Measurements from ENCODE around the gene FAM169A. TPM values are rescaled to one million over a fixed set of nuclear protein-coding genes. Genes with fewer than 3 reads are reported as not detected.

The FAM169A gene
- total and polyA plus RNA-seq, 2 experiments from 2014 or later, result 16.9 to 97.7 TPM

- no peak for TF ChIP-seq ZNF462 (CRISPR knock-in tag; IDR thresholded peaks at IDR 0.05)
- TF ChIP-seq STAT1 (IDR thresholded peaks at IDR 0.05; ENCODE audit: unreplicated experiment), result no peak
- TF ChIP-seq, protein P1, sequence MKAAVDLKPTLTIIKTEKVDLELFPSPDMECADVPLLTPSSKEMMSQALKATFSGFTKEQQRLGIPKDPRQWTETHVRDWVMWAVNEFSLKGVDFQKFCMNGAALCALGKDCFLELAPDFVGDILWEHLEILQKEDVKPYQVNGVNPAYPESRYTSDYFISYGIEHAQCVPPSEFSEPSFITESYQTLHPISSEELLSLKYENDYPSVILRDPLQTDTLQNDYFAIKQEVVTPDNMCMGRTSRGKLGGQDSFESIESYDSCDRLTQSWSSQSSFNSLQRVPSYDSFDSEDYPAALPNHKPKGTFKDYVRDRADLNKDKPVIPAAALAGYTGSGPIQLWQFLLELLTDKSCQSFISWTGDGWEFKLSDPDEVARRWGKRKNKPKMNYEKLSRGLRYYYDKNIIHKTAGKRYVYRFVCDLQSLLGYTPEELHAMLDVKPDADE (IDR thresholded peaks at IDR 0.05), result no peak
- TF ChIP-seq EZH2phosphoT487 (IDR thresholded peaks at IDR 0.05; ENCODE audit: unreplicated experiment), result no peak
- no peak for TF ChIP-seq ZNF114 (CRISPR knock-in tag; IDR thresholded peaks at IDR 0.05)
Observed at GRCh38 chr5:74895906-74896305, 29.7 kb upstream of the FAM169A start (continued).

GRCh38 chr5:74894351-74894750 is 28.2 kb upstream of the FAM169A start:
- no peak overlapping the region for H2AFZ ChIP-seq
- peaks cover 9% of the 10 kb centered on the region; the same call in 1 of the 3 replicates for H3K36me3 Mint-ChIP-seq (ENCODE audit: low read depth)
- H3K4me1 Mint-ChIP-seq, result peaks cover 8% of the 10 kb centered on the region; the same call in 2 of the 3 replicates
- ATAC-seq (no peak), DNase-seq (ENCODE audit: low spot score) (no peak)
- no peaks in the 10 kb centered on the region for H3K9me2 ChIP-seq (ENCODE audit: insufficient read depth)
- H3K27me3 Mint-ChIP-seq (ENCODE audit: insufficient read depth, low read depth, poor library complexity), result peaks cover 3% of the 10 kb centered on the region
- H3K79me2 ChIP-seq (replicated peaks; ENCODE audit: insufficient read depth), result no peaks in the 10 kb centered on the region
- H3K27me3 ChIP-seq (ENCODE audit: insufficient read depth), result no peaks in the 10 kb centered on the region
- no peak overlapping the region for H3K27ac Mint-ChIP-seq
- 0 out of 2 replicates have a peak, but pooled peaks cover 5% of the 10 kb centered on the region for H3F3A ChIP-seq (replicated peaks; ENCODE audit: low read depth)
- H3K4me3 Mint-ChIP-seq, result no peak overlapping the region
- H3K36me3 ChIP-seq (ENCODE audit: insufficient read depth), result no peaks in the 10 kb centered on the region
- no peak overlapping the region for H3K4me3 ChIP-seq
- H3K9me3 Mint-ChIP-seq, result peaks cover 11% of the 10 kb centered on the region
- no peak overlapping the region for H3K27ac ChIP-seq (ENCODE audit: low read depth)
- no peaks in the 10 kb centered on the region for H4K20me1 ChIP-seq (replicated peaks; ENCODE audit: insufficient read depth)
- peaks cover 6% of the 10 kb centered on the region; the same call in 1 of the 2 replicates for H3K4me1 ChIP-seq (ENCODE audit: insufficient read depth)
- H3K4me2 ChIP-seq, result no peak overlapping the region
- TF ChIP-seq POLR2AphosphoS5 (IDR thresholded peaks at IDR 0.05; ENCODE audit: low read depth) (no peak), JUNB (IDR thresholded peaks at IDR 0.05; ENCODE audit: unreplicated experiment) (no peak), ZNF331 (CRISPR knock-in tag; IDR thresholded peaks at IDR 0.05; ENCODE audit: low read depth) (no peak), CREB1 (CRISPR knock-in tag; IDR thresholded peaks at IDR 0.05; ENCODE audit: low read depth) (no peak), EZH2 (IDR thresholded peaks at IDR 0.05; ENCODE audit: low read depth, unreplicated experiment) (no peak), NANOG (IDR thresholded peaks at IDR 0.05; ENCODE audit: borderline replicate concordance) (no peak)
- TF ChIP-seq, protein P1 (IDR thresholded peaks at IDR 0.05), result no peak
- TF ChIP-seq, protein P2, sequence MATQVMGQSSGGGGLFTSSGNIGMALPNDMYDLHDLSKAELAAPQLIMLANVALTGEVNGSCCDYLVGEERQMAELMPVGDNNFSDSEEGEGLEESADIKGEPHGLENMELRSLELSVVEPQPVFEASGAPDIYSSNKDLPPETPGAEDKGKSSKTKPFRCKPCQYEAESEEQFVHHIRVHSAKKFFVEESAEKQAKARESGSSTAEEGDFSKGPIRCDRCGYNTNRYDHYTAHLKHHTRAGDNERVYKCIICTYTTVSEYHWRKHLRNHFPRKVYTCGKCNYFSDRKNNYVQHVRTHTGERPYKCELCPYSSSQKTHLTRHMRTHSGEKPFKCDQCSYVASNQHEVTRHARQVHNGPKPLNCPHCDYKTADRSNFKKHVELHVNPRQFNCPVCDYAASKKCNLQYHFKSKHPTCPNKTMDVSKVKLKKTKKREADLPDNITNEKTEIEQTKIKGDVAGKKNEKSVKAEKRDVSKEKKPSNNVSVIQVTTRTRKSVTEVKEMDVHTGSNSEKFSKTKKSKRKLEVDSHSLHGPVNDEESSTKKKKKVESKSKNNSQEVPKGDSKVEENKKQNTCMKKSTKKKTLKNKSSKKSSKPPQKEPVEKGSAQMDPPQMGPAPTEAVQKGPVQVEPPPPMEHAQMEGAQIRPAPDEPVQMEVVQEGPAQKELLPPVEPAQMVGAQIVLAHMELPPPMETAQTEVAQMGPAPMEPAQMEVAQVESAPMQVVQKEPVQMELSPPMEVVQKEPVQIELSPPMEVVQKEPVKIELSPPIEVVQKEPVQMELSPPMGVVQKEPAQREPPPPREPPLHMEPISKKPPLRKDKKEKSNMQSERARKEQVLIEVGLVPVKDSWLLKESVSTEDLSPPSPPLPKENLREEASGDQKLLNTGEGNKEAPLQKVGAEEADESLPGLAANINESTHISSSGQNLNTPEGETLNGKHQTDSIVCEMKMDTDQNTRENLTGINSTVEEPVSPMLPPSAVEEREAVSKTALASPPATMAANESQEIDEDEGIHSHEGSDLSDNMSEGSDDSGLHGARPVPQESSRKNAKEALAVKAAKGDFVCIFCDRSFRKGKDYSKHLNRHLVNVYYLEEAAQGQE (IDR thresholded peaks at IDR 0.05; ENCODE audit: unreplicated experiment), result no peak

Data from GM23338 (cell line).